Astrocyte (in vitro differentiated cells and primary cell): ENCODE results near the gene RECK.

Experiments
- CTCF ChIP-seq: IDR thresholded peaks from 2 replicates; pipeline ENCODE4 v1.5.1; 2011; ENCODE audit warnings: low read depth, mild to moderate bottlenecking, inconsistent platforms, low read length, moderate library complexity; ENCODE audit not compliant: insufficient read depth
- EZH2 ChIP-seq: IDR thresholded peaks from 2 replicates; pipeline ENCODE4 v1.6.1; 2012; ENCODE audit warnings: mild to moderate bottlenecking, low read length, inconsistent platforms; ENCODE audit not compliant: insufficient read depth

- no peak for TF ChIP-seq CTCF
- TF ChIP-seq EZH2, result no peak
Measured at GRCh38 chr9:36173861-36174260, 137.1 kb downstream of the RECK start.
